K562 (cell line): ENCODE data around the gene SPPL3. TPM values are rescaled to one million over a fixed set of nuclear protein-coding genes. Genes with fewer than 3 reads are reported as not detected.

ENCODE experiments used
- ATAC-seq: fragments of 200-7000 bp; cut with Tn5 transposase; 3 replicates; pipeline ENCODE4 v1.9.1; 2020; ENCODE audit warnings: moderate library complexity
- BruUV-seq: library from RNA; stranded (reverse); fragments of 400-500 nt; replicated peaks from 2 replicates; lab custom pipeline; 2021; lab: Mats Ljungman, UMichigan
- CTCF ChIA-PET: fragments of 300-600 bp; formaldehyde crosslinking; extraction: SDS; loops from one replicate; lab custom pipeline; 2021; ENCODE audit warnings: low intra/inter-chr PET ratio; lab: Yijun Ruan, JAX
- POLR2A ChIA-PET: fragments of 300-600, 350-650 bp; sonication (Branson Sonifier 250); formaldehyde crosslinking; extraction: SDS; loops from one replicate; lab custom pipeline; 2021; ENCODE audit warnings: antibody characterized with exemption, inconsistent platforms; lab: Yijun Ruan, JAX
- DNase-seq, 4 experiments: peaks; one replicate each; pipeline versions ENCODE4 v3.0.0 to v3.0.0-alpha.2; 2011 to 2018; ENCODE audit warnings: low spot score in 3 of 4, mixed read lengths in 3 of 4; ENCODE audit errors: extremely low read depth in 1 of 4
- FAIRE-seq: peaks from 2 replicates; lab custom pipeline; 2011; peaks lifted over from hg19 to GRCh38; lab: Jason Lieb, UNC
- H2AFZ ChIP-seq: 2 replicates; pipeline ENCODE4 v1.6.0; 2011; ENCODE audit warnings: low read depth, low read length, control low read depth, inconsistent platforms
- H3K27ac ChIP-seq: fragments of 200-600 bp; 3 replicates; pipeline ENCODE4 v1.8.0; 2011; ENCODE audit warnings: low read depth, mild to moderate bottlenecking, control low read depth, inconsistent platforms, low read length, moderate library complexity, mixed read lengths; ENCODE audit errors: extremely low read depth
- H3K27me3 ChIP-seq, 2 experiments: fragments of 300-600 bp in 1 of 2; 2 replicates in 1 of 2; 3 replicates in 1 of 2; pipeline versions ENCODE4 v1.6.0 to v1.8.0; 2011; ENCODE audit warnings: inconsistent platforms in 2 of 2, low read length in 2 of 2, mild to moderate bottlenecking in 1 of 2, mixed read lengths in 1 of 2, moderate library complexity in 1 of 2; ENCODE audit not compliant: control insufficient read depth in 2 of 2, insufficient read depth in 2 of 2
- H3K36me3 ChIP-seq: fragments of 300-600 bp; 3 replicates; pipeline ENCODE4 v1.8.0; 2011; ENCODE audit warnings: mild to moderate bottlenecking, low read length, inconsistent platforms; ENCODE audit not compliant: control insufficient read depth, insufficient read depth
- H3K4me1 ChIP-seq, 2 experiments: fragments of 200-600 bp in 1 of 2; replicated peaks in 1 of 2; 2 replicates in 1 of 2; 3 replicates in 1 of 2; pipeline versions ENCODE4 v1.5.1 to v1.8.0; 2011; ENCODE audit warnings: inconsistent platforms in 2 of 2, low read length in 2 of 2, mild to moderate bottlenecking in 1 of 2, mixed read lengths in 1 of 2, moderate library complexity in 1 of 2; ENCODE audit not compliant: control insufficient read depth in 2 of 2, insufficient read depth in 2 of 2
- H3K4me2 ChIP-seq: 2 replicates; pipeline ENCODE4 v1.6.1; 2011; ENCODE audit warnings: low read length, control low read depth, inconsistent platforms, mixed read lengths; ENCODE audit not compliant: insufficient read depth
- H3K4me3 ChIP-seq: fragments of 200-600 bp; sonication (generic), shearing (Covaris generic); 2 replicates; pipeline ENCODE4 v1.5.1; 2016; ENCODE audit warnings: control low read depth, inconsistent platforms
- H3K79me2 ChIP-seq: fragments of 200-600 bp; 3 replicates; pipeline ENCODE4 v1.8.0; 2011; ENCODE audit warnings: low read length, inconsistent platforms; ENCODE audit not compliant: control insufficient read depth, insufficient read depth
- H3K9ac ChIP-seq, 2 experiments: 2 replicates each; pipeline versions ENCODE4 v1.6.0 to v1.6.1; 2011; ENCODE audit warnings: low read depth in 2 of 2, low read length in 2 of 2, control low read depth in 1 of 2, inconsistent platforms in 1 of 2, mild to moderate bottlenecking in 1 of 2, mixed read lengths in 1 of 2; ENCODE audit not compliant: insufficient read depth in 1 of 2
- H3K9me1 ChIP-seq: one replicate; pipeline ENCODE4 v1.6.0; 2011; ENCODE audit warnings: inconsistent platforms, mild to moderate bottlenecking, low read length, moderate library complexity; ENCODE audit not compliant: control insufficient read depth, insufficient read depth
- H3K9me3 ChIP-seq: replicated peaks from 2 replicates; pipeline ENCODE4 v1.5.1; 2011; ENCODE audit warnings: low read depth, low read length, inconsistent platforms; ENCODE audit not compliant: control insufficient read depth, insufficient read depth
- H4K20me1 ChIP-seq: replicated peaks from 2 replicates; pipeline ENCODE4 v1.6.1; 2011; ENCODE audit warnings: low read length, inconsistent platforms, mixed read lengths; ENCODE audit not compliant: control insufficient read depth, insufficient read depth
- ETV6 ChIP-seq, 3 experiments: fragments of 150-350 bp in 1 of 3; sonication (generic) in 1 of 3; formaldehyde crosslinking in 1 of 3; IDR thresholded peaks; 2 replicates each; pipeline versions ENCODE4 v1.6.1 to v1.8.0; 2014 to 2022; ENCODE audit warnings: borderline replicate concordance in 2 of 3, low read depth in 2 of 3, antibody characterized with exemption in 1 of 3, low read length in 1 of 3, mild to moderate bottlenecking in 1 of 3, missing genetic modification reagents in 1 of 3
- GTF2E2 ChIP-seq: fragments of 200-800 bp; sonication (Bioruptor generic); IDR thresholded peaks from 2 replicates; pipeline ENCODE4 v1.6.1; 2016; ENCODE audit warnings: missing genetic modification characterization, missing compliant biosample characterization
- POLR2H ChIP-seq: IDR thresholded peaks from 2 replicates; pipeline ENCODE4 v1.6.1; 2016; ENCODE audit warnings: missing genetic modification characterization, low read depth, mild to moderate bottlenecking, control low read depth, missing compliant biosample characterization, moderate library complexity
- WGBS: fragments of 100-300 bp; shearing (Covaris generic); methylation state at CpG from one replicate; pipeline ENCODE4 v1.1.6; 2016; ENCODE audit warnings: low coverage, mixed read lengths; ENCODE audit not compliant: insufficient coverage; ENCODE audit errors: missing lambda C conversion rate; 5-methylcytosine and 5-hydroxymethylcytosine counted together
- in situ Hi-C: fragments of 300-500 bp; cut with MboI; formaldehyde crosslinking; loops from 4 replicates; pipeline ENCODE4 v1.15.0; 2018; ENCODE audit warnings: inconsistent platforms, mixed read lengths
- intact Hi-C: fragments of 100-400 bp; cut with micrococcal nuclease; formaldehyde crosslinking; loops from 2 replicates; pipeline ENCODE4 v1.14.2; 2022
- polyA plus RNA-seq, 8 experiments: library from polyadenylated mRNA; depleted of rRNA in 4 of 8; stranded (reverse) in 5 of 8; unstranded in 3 of 8; fragments of >200 nt; fragmentation: Nextera tagmentation in 2 of 8; fragmentation: Illumina TruSeq in 1 of 8; extraction: Ambion mirVana in 2 of 8; extraction: Trizol in 1 of 8; gene quantifications; 2 replicates each; pipeline versions ENCODE4 v1.2.1 to v1.2.3, GENCODE V29; 2011 to 2014; ENCODE audit warnings: inconsistent platforms in 1 of 8, missing spikeins in 1 of 8
- total RNA-seq, 7 experiments: library from RNA; depleted of rRNA in 6 of 7; stranded (reverse); fragments of >200 nt in 6 of 7; fragmentation: Illumina TruSeq in 2 of 7; extraction: Trizol in 2 of 7; gene quantifications; 2 replicates each; pipeline versions ENCODE4 v1.2.1 to v1.2.3, GENCODE V29; 2011 to 2021; ENCODE audit warnings: low replicate concordance in 1 of 7
- TF ChIP-seq, protein P1 (sequence below), 2 experiments: fragments of 450-650 bp; formaldehyde crosslinking in 1 of 2; IDR thresholded peaks; 2 replicates each; pipeline versions ENCODE4 v1.4.0 to v1.6.1; 2014 to 2020; ENCODE audit warnings: mild to moderate bottlenecking in 2 of 2, borderline replicate concordance in 1 of 2, low read depth in 1 of 2

The SPPL3 gene
- total and polyA plus RNA-seq, 9 of the 15 experiments (the other 6 are each of a cell fraction or from before 2014, with no cell fraction given), result 2.9 to 32.1 (median 7.1) TPM

DNA sequence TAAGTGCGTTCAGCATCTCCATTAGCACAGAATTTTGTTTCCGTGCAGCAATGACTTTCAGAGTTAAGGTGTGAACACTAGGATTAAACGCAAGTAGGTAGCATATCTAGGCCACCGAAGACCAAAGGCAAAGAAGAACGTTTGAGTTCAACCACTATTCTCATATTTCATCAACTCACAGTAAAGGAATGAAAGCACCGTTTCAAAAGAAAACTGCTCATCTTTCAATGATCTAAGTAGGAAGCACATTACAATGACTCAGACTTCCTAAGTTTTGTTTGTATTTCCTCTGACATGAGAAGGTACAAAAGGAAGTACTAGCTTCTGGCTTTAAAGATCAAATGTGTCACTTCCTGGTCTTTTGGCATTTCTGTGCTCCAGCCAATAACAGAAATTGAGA is 121.0 kb downstream of the SPPL3 start:
- no peak overlapping the region for H3K9ac ChIP-seq

DNA sequence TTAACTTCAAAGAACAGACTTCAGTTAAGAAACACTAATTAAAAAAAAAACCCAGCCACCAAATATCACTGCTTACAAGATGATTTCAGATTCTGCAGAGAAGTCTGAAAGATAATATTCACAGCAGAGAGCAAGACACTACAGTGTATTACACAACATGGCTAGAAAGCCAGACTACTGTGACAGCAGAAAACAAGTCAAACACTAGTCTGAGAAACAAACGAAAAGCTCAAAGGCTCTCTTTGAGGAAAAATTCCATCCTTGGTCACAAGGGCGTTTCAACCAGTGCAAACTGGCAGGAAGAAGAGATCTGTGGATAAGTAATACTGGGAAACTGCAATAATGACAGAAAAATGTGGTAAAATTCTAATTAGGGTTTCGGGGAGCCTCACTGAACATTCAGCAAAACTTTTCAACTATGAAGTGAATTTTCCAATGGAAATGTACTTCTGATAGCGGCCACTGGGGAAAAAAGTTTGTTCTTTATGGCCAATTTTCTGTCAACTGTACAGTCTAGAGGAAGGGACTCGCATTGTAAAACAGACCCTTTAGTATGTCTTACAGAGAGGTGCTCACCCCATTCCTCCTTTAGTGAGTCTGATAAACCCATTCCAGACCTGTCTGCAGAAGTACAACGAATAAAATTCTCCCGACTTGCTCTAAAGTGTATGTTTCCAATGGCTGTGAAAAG is 128.2 kb downstream of the SPPL3 start:
- H3K36me3 ChIP-seq, result peaks cover 11% of the 10 kb centered on the region; the same call in 2 of the 3 replicates
- H4K20me1 ChIP-seq, result no peaks in the 10 kb centered on the region
- peak; percentile 37 for FAIRE-seq
- ChIA-PET POLR2A (interaction anchor here (0.6 to 1.3 kb wide), 2 partner anchors 16 to 305 kb away, joined by 3 to 5 read pairs; no protein-coding TSS in a partner anchor), CTCF (no interaction called here)
- no peak overlapping the region for H3K9ac ChIP-seq
- DNase-seq, result no peak
- no peak overlapping the region for H3K4me2 ChIP-seq
- H3K4me1 ChIP-seq, result peaks cover 0 to 3% of the 10 kb centered on the region in 2 experiments; a peak in 2 of 5 replicates
- ATAC-seq, result peak; percentile 46; the same call in 2 of the 3 replicates
- no peaks in the 10 kb centered on the region for H3K27me3 ChIP-seq
- no peak overlapping the region for H3K27ac ChIP-seq
- no peak overlapping the region for H3K4me3 ChIP-seq
- in situ Hi-C loops (no loop called here), intact Hi-C loops (no loop called here)
- no peaks in the 10 kb centered on the region for H3K9me1 ChIP-seq
- WGBS, result 79% methylated on average over 7 of the region's 7 CpGs
- no TSS peak for BruUV-seq
- H3K79me2 ChIP-seq, result no peaks in the 10 kb centered on the region
- no peak overlapping the region for H2AFZ ChIP-seq
- H3K9me3 ChIP-seq, result no peaks in the 10 kb centered on the region
- TF ChIP-seq, protein P1, sequence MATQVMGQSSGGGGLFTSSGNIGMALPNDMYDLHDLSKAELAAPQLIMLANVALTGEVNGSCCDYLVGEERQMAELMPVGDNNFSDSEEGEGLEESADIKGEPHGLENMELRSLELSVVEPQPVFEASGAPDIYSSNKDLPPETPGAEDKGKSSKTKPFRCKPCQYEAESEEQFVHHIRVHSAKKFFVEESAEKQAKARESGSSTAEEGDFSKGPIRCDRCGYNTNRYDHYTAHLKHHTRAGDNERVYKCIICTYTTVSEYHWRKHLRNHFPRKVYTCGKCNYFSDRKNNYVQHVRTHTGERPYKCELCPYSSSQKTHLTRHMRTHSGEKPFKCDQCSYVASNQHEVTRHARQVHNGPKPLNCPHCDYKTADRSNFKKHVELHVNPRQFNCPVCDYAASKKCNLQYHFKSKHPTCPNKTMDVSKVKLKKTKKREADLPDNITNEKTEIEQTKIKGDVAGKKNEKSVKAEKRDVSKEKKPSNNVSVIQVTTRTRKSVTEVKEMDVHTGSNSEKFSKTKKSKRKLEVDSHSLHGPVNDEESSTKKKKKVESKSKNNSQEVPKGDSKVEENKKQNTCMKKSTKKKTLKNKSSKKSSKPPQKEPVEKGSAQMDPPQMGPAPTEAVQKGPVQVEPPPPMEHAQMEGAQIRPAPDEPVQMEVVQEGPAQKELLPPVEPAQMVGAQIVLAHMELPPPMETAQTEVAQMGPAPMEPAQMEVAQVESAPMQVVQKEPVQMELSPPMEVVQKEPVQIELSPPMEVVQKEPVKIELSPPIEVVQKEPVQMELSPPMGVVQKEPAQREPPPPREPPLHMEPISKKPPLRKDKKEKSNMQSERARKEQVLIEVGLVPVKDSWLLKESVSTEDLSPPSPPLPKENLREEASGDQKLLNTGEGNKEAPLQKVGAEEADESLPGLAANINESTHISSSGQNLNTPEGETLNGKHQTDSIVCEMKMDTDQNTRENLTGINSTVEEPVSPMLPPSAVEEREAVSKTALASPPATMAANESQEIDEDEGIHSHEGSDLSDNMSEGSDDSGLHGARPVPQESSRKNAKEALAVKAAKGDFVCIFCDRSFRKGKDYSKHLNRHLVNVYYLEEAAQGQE (IDR thresholded peaks at IDR 0.05; ENCODE audit: borderline replicate concordance), result 0 out of 2 replicates have a peak, but pooled peaks have one; percentile 17
- TF ChIP-seq, protein P1 (CRISPR knock-in tag; IDR thresholded peaks at IDR 0.05; ENCODE audit: low read depth), result no peak
- no peak for TF ChIP-seq GTF2E2 (tag)

More for the DNA sequence above, 121.0 kb downstream of the SPPL3 start:
- FAIRE-seq (no peak), ATAC-seq (no peak), DNase-seq (no peak)
- H3K9me1 ChIP-seq, result no peaks in the 10 kb centered on the region
- H3K4me3 ChIP-seq, result no peak overlapping the region
- ChIA-PET CTCF (no interaction called here), POLR2A (interaction anchor here (0.8 to 1.2 kb wide), 2 partner anchors 13 to 41 kb away, joined by 3 to 5 read pairs; no protein-coding TSS in a partner anchor)
- H3K79me2 ChIP-seq, result no peaks in the 10 kb centered on the region
- 66% methylated on average over 6 of the region's 6 CpGs for WGBS
- no peak overlapping the region for H3K27ac ChIP-seq
- no peak overlapping the region for H2AFZ ChIP-seq
- in situ Hi-C loops (no loop called here), intact Hi-C loops (no loop called here)
- H3K4me2 ChIP-seq, result no peak overlapping the region
- H3K9me3 ChIP-seq, result no peaks in the 10 kb centered on the region
- no TSS peak for BruUV-seq
- peaks cover 21% of the 10 kb centered on the region; the same call in 2 of the 3 replicates for H3K36me3 ChIP-seq
- H3K27me3 ChIP-seq, result no peaks in the 10 kb centered on the region
- H3K4me1 ChIP-seq, result no peaks in the 10 kb centered on the region
- TF ChIP-seq ETV6 (IDR thresholded peaks at IDR 0.05; ENCODE audit: borderline replicate concordance in 1 of 2, low read depth in 2 of 2, low read length in 1 of 2) (peak; percentile 60 to 62; a peak in 2 of 4 replicates), ETV6 (CRISPR knock-in tag; IDR thresholded peaks at IDR 0.05; ENCODE audit: borderline replicate concordance) (no peak), POLR2H (tag) (no peak)
- no peaks in the 10 kb centered on the region for H4K20me1 ChIP-seq
